ENCODE results near the gene NOP14.
"Not testable (repeated sequence)": the region's sequence is repeated elsewhere in the genome, so short reads cannot be mapped to it uniquely, and the experiment has no call there.

Gene NOP14

DNA sequence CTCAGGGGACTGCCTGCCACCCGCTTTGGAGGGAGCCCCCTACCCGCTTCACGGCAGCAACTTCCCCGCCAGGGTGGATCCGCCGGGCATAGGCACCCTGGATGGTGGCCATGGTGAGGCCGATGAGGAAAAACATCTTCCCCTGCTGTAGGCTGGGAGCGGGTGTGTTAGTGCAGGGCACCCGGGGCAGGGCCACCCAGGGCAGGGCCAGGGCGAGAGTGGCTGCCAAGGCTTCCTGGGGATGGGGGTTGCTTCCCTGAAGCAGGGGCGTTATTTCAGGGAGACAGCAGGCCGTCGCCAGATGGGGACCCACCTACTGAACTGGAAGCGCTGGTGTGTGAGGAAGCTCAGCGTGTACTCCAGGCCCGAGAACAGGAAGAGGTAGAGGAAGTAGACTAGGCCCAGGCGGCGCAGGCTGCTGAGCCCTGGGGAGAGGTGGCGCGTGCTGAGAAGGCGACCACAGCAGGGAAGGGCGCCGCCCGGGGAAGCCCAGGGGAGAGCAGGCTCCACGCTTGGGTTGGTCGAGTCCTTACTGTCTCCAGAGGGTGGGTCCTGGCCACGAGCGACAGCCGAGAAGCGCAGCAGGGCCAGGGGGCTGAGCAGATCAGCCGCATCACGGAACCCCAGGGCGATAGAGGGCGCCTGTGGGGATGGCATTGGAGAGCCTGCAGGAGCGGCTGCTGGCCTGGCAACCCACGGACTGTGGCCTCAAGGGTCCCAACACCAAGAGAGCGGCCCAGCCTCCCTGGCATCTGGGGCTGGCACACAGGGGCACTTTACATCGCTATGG is 31.5 kb downstream of the NOP14 start:
- no peak for DNase-seq (ENCODE audit: low read depth)

GRCh38 chr4:2930758-2931511 is 32.3 kb downstream of the NOP14 start:
- no peak for DNase-seq (ENCODE audit: low read depth)

DNA sequence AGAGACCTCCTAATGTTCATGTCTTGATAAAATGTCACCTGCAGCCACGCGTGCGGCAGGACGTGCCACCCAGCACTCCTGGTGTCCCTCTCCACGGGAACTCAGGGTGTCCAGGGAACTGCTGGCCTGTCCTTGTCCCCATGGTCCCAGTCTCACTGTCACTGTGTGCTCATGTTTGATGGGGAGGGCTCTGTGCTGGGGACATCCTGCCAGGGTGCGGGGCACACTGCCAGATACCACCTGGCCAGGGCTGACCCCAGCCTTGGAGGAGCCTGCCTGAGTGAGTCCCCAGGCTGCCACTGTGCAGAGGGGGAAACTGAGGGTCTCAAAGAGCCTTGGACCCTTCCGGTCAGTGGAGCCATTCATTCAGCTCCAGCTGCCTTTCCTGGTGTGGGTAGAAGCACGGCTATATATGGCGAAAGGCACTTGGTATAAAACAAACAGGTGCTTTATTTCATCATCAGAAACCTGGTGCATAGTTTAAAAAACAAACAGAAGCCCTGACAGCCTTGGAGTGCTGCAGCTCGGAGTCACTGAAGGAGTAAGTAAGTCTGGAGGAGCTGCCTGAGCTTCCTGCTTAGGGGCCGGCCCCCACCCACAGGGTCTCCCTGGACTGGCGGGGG is 33.0 kb downstream of the NOP14 start:
- DNase-seq (ENCODE audit: low read depth), result no peak

GRCh38 chr4:2929469-2929868 is 33.7 kb downstream of the NOP14 start:
- no peak for DNase-seq (ENCODE audit: low read depth)

DNA sequence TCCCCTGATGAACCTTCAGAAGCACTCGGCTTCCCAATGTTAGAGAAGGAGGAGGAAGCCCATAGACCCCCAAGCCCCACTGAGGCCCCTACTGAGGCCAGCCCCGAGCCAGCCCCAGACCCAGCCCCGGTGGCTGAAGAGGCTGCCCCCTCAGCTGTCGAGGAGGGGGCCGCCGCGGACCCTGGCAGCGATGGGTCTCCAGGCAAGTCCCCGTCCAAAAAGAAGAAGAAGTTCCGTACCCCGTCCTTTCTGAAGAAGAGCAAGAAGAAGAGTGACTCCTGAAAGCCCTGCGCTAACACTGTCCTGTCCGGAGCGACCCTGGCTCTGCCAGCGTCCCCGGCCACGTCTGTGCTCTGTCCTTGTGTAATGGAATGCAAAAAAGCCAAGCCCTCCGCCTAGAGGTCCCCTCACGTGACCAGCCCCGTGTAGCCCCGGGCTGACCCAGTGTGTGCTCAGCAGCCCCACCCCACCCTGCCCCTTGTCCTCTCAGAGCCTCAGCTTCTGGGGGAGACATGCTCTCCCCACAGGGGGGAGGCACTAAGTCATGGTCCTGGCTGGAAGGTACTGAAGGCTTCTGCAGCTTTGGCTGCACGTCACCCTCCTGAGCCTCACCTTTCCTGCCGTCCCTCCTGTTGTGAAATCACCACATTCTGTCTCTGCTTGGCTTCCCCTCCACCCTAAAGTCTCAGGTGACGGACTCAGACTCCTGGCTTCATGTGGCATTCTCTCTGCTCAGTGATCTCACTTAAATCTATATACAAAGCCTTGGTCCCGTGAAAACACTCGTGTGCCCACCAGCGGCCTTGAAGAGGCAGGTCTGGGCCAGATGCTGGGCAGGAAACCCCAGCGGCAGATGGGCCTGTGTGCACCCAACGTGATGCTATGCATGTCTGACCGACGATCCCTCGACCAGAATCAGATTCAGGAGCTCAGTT is 34.7 kb downstream of the NOP14 start:
- DNase-seq (ENCODE audit: low read depth), result no peak

DNA sequence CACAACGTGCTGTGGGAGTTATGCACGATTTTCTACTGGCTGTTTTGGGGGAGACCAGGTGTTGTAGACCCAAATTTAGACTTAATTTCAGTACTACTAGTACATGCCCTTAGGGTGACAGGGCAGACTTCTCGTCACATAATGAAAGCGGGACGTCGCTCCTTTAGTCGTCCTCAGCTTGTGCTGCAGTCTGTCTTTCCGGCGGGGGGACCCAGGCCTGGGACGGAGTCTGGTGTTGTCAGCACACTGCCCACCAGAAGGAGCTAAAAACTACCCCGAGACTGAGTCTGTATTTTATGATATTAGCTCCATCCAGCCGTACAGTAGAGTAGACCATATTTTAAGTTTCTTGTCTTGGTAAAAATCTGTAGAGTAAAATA is 35.5 kb downstream of the NOP14 start:
- DNase-seq (ENCODE audit: low read depth), result no peak

DNA sequence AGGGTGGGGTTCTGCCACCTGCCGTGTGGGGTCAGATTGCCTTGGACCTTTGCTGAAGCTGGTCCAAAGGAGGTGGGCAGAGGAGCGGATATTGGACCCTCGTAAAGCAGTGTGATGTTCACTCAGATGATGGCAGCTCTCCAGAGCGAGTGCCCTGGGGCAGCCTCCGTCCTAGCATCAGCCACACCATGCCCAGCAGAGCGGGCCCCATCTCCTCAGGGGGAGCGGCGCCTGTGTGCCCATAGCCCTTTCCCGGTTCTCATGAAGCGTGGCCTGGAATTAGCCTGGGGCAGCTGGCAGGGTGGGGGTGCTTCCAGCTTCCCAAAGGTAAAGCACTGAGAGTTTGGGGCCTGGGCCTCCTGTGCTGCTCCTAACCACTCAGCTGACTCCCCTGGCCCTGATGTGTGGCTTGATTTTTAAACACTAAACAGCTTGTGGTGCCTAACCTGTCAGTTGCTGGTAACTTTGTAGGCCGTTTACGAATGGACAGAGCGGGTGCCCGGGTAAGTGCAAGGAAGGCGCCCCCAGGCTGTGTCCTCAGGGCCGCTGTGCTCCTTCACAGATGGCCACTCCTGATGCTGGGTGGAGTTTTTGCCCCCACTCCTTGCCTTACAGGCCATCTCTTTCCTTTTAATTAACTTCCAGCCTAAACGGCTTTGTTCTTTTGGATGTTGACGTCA is 36.0 kb downstream of the NOP14 start:
- no peak for DNase-seq (ENCODE audit: low read depth)

DNA sequence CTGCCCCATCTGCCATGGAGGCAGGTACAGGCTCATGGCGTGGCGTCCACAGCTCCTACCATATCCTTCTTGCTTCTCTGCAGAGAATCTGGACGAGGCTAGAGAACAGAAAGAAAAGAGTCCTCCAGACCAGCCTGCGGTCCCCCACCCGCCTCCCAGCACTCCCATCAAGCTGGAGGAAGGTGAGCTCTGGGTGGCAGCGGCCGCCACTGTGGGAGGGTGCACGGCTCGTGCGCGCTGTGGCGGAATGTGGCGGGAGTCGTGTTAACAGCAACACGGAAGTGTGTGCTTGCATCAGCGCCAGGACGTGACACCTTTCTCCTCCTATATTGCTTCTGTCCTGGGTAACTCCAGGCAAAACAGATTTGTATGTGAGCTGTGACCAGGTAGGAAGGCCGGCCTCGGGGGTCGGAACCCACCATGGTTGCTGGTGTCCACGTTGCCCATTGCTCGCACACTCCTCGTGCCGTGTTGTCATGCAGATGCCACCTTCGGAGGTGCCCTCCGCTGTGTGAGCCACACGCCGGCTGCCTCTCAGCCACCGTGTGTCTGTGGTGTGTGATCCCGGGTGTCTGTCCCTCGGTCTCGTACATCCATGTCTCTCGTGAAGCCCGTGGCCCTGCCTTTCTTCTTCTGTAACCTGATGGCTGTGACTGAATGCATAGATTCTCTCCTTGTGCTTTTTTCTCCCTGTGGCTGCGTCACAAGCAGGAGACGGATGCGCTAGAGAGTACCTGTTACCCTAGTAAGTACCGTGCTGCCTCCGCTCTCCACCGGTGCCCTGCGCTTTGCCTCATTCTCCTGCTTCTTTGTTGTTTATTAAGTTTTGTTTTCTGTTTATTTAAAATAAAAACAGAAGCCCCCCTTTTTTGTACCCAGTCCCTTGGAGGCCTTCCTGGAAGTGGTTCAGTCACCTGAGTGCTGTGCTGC is 37.0 kb downstream of the NOP14 start:
- DNase-seq (ENCODE audit: low read depth), result no peak

DNA sequence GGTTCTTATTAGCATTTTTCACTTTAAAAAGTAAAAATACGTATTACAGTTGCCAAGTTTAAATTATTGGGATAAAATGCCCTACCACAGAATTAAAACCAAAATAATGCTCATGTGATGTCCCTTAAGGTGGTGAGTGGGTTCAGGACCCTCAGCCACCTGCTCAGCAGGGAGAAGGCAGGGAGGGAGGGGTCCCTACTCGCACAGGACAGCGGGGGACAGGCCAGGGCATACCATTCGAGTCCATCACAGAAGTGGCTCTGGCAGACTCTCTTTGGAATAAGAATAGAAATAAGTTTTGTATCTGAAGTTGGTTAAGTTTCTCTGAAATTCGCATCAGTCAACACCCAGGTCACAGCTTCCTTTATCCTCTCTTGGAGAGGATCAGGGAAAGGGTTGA is 37.7 kb downstream of the NOP14 start:
- no peak for DNase-seq (ENCODE audit: low read depth)

- DNase-seq (ENCODE audit: low read depth), result no peak
These were observed 38.4 kb downstream of the NOP14 start for GRCh38 chr4:2924765-2925301.

- no peak for DNase-seq (ENCODE audit: low read depth)
These were observed 38.9 kb downstream of the NOP14 start for GRCh38 chr4:2924286-2924685.

DNA sequence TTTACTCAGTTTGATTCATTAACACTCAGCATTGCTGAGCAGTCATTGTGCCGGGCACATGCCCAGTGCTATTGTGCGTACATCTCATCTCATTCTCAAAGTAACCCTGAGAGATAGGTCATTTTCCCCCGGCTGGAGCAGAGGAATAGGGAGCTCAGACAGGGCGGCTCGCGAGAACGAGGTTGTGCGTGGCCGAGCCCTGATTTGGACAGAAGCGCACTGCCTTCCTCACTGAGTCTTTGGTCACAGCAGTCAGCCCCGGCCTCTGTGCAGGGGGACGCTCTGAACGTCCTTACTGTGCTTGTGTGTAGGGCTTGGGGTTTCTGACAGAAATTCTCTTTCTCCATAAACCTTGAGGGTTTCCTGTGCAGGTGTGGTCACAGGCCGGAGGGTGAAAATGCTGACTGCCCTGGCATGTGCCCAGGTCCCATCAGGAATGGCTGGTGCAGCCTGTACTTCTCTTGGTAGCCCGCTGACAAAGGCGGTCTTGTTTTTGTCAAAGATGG is 39.5 kb downstream of the NOP14 start:
- no peak for DNase-seq (ENCODE audit: low read depth)

GRCh38 chr4:2923141-2923551 is 40.1 kb downstream of the NOP14 start:
- DNase-seq (ENCODE audit: low read depth), result no peak

GRCh38 chr4:2922453-2923101 is 40.6 kb downstream of the NOP14 start:
- DNase-seq (ENCODE audit: low read depth), result not testable (repeated sequence)

- DNase-seq (ENCODE audit: low read depth), result not testable (repeated sequence)
These were observed 44.5 kb downstream of the NOP14 start for GRCh38 chr4:2918714-2919113.

DNA sequence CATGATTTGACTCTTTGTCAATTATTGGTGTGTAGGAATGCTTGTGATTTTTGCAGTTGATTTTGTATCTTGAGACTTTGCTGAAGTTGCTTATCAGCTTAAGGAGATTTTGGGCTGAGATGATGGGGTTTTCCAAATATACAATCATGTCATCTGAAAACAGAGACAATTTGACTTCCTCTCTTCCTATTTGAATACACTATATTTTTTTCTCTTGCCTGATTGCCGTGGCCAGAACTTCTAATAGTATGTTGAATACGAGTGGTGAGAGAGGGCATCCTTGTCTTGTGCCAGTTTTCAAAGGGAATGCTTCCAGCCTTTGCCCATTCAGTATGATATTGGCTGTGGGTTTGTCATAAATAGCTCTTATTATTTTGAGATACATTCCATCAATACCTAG is 44.9 kb downstream of the NOP14 start:
- DNase-seq (ENCODE audit: low read depth), result not testable (repeated sequence)

DNA sequence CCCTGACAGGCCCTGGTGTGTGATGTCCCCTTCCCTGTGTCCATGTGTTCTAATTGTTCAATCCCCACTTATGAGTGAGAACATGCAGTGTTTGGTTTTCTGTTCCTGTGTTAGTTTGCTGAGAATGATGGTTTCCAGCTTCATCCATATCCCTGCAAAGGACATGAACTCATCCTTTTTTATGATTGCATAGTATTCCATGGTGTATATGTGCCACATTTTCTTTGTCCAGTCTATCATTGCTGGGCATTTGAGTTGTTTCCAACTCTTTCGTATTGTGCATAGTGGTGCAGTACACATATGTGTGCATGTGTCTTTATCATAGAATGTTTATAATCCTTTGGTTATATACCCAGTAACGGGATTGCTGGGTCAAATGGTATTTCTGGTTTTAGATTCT is 46.5 kb downstream of the NOP14 start:
- not testable (repeated sequence) for DNase-seq (ENCODE audit: low read depth)

- no peak for DNase-seq (ENCODE audit: low read depth)
These were observed 47.4 kb downstream of the NOP14 start for GRCh38 chr4:2915789-2916188.

Data from GM04503 (cell line).